ENCODE data around the gene RINT1. TPM values are rescaled to one million over a fixed set of nuclear protein-coding genes. Genes with fewer than 3 reads are reported as not detected.
A peak's percentile ranks its signal among the peaks of the same experiment; 100 is the strongest.

The RINT1 gene
- total and polyA plus RNA-seq, 2 of the 13 experiments (the other 11 are each of a cell fraction or from before 2014, with no cell fraction given): 14.7 to 19.3 TPM

DNA sequence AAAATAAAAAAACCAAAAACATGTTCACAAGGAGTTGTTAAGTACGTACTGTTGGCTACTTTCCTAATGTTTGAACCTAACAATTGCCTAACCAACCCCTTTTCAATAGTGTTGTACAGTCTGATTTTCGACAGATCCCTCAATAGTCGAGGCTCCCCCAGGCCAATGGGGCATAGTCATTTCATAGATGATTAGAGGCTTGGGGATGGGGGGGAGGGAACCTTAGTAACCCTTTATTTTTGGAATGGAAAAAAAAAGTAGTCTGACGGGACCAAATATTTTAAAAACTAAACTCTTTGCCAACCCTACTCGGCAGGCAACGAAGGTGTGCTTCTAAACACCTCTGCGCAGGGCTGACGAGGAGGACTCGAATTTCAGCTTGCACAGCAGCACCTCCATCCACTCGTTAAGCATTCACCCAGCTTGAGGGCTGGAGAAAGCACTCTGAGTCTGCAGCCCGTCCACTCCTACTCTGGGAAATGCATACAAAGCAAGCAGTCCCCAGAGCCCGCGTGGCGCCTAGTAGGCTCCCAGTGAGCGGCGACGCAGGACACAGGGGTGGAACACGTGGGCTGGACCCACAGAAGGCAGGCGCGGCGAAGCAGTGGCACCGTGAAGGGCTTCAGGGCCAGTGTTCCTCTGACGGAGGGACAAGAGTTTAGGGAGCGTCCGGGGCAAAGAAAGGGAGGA is 10.8 kb upstream of the RINT1 start (continued):
- TF ChIP-seq, protein P1, sequence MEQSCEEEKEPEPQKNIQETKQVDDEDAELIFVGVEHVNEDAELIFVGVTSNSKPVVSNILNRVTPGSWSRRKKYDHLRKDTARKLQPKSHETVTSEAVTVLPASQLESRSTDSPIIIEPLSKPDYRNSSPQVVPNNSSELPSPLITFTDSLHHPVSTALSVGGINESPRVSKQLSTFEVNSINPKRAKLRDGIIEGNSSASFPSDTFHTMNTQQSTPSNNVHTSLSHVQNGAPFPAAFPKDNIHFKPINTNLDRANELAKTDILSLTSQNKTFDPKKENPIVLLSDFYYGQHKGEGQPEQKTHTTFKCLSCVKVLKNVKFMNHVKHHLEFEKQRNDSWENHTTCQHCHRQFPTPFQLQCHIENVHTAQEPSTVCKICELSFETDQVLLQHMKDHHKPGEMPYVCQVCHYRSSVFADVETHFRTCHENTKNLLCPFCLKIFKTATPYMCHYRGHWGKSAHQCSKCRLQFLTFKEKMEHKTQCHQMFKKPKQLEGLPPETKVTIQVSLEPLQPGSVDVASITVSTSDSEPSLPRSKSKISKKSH (CRISPR knock-in tag; IDR thresholded peaks at IDR 0.05; ENCODE audit: borderline replicate concordance): peak; percentile 67; the same call in 1 of the 2 replicates
- TF ChIP-seq ZSCAN30 (CRISPR knock-in tag; IDR thresholded peaks at IDR 0.05) (no peak; the same call in 1 of the 2 replicates), ZNF367 (CRISPR knock-in tag; IDR thresholded peaks at IDR 0.05; ENCODE audit: borderline replicate concordance) (no peak; the same call in 1 of the 2 replicates), GABPA (IDR thresholded peaks at IDR 0.05; ENCODE audit: low read depth, low read length) (no peak), GABPA (CRISPR knock-in tag; IDR thresholded peaks at IDR 0.05; ENCODE audit: low read depth) (no peak), SRSF9 (IDR thresholded peaks at IDR 0.05; ENCODE audit: borderline replicate concordance, insufficient read depth, low read depth, low read length, poor library complexity, severe bottlenecking) (no peak), ZNF256 (CRISPR knock-in tag; conservative IDR thresholded peaks at IDR 0.05) (no peak; the same call in 1 of the 2 replicates), KLF15 (CRISPR knock-in tag; IDR thresholded peaks at IDR 0.05; ENCODE audit: borderline replicate concordance) (0 out of 2 replicates have a peak, but pooled peaks have one; percentile 15), RCOR2 (CRISPR knock-in tag; IDR thresholded peaks at IDR 0.05) (no peak), MBD4 (IDR thresholded peaks at IDR 0.05; ENCODE audit: borderline replicate concordance, low read length) (no peak), ZNF788 (CRISPR knock-in tag; IDR thresholded peaks at IDR 0.05; ENCODE audit: borderline replicate concordance) (peak; percentile 74; the same call in 1 of the 2 replicates), JUND (CRISPR knock-in tag; IDR thresholded peaks at IDR 0.05) (no peak), HOXA5 (CRISPR knock-in tag; IDR thresholded peaks at IDR 0.05) (no peak), HNRNPK (IDR thresholded peaks at IDR 0.05; ENCODE audit: low read depth, low read length, poor library complexity, severe bottlenecking) (no peak), NCOA5 (CRISPR knock-in tag; IDR thresholded peaks at IDR 0.05) (no peak)
- TF ChIP-seq, protein P2, sequence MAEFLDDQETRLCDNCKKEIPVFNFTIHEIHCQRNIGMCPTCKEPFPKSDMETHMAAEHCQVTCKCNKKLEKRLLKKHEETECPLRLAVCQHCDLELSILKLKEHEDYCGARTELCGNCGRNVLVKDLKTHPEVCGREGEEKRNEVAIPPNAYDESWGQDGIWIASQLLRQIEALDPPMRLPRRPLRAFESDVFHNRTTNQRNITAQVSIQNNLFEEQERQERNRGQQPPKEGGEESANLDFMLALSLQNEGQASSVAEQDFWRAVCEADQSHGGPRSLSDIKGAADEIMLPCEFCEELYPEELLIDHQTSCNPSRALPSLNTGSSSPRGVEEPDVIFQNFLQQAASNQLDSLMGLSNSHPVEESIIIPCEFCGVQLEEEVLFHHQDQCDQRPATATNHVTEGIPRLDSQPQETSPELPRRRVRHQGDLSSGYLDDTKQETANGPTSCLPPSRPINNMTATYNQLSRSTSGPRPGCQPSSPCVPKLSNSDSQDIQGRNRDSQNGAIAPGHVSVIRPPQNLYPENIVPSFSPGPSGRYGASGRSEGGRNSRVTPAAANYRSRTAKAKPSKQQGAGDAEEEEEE (CRISPR knock-in tag; IDR thresholded peaks at IDR 0.05; ENCODE audit: borderline replicate concordance): no peak
- TF ChIP-seq, protein P3, sequence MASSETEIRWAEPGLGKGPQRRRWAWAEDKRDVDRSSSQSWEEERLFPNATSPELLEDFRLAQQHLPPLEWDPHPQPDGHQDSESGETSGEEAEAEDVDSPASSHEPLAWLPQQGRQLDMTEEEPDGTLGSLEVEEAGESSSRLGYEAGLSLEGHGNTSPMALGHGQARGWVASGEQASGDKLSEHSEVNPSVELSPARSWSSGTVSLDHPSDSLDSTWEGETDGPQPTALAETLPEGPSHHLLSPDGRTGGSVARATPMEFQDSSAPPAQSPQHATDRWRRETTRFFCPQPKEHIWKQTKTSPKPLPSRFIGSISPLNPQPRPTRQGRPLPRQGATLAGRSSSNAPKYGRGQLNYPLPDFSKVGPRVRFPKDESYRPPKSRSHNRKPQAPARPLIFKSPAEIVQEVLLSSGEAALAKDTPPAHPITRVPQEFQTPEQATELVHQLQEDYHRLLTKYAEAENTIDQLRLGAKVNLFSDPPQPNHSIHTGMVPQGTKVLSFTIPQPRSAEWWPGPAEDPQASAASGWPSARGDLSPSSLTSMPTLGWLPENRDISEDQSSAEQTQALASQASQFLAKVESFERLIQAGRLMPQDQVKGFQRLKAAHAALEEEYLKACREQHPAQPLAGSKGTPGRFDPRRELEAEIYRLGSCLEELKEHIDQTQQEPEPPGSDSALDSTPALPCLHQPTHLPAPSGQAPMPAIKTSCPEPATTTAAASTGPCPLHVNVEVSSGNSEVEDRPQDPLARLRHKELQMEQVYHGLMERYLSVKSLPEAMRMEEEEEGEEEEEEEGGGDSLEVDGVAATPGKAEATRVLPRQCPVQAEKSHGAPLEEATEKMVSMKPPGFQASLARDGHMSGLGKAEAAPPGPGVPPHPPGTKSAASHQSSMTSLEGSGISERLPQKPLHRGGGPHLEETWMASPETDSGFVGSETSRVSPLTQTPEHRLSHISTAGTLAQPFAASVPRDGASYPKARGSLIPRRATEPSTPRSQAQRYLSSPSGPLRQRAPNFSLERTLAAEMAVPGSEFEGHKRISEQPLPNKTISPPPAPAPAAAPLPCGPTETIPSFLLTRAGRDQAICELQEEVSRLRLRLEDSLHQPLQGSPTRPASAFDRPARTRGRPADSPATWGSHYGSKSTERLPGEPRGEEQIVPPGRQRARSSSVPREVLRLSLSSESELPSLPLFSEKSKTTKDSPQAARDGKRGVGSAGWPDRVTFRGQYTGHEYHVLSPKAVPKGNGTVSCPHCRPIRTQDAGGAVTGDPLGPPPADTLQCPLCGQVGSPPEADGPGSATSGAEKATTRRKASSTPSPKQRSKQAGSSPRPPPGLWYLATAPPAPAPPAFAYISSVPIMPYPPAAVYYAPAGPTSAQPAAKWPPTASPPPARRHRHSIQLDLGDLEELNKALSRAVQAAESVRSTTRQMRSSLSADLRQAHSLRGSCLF (CRISPR knock-in tag; IDR thresholded peaks at IDR 0.05; ENCODE audit: borderline replicate concordance): no peak
- TF ChIP-seq, protein P4, sequence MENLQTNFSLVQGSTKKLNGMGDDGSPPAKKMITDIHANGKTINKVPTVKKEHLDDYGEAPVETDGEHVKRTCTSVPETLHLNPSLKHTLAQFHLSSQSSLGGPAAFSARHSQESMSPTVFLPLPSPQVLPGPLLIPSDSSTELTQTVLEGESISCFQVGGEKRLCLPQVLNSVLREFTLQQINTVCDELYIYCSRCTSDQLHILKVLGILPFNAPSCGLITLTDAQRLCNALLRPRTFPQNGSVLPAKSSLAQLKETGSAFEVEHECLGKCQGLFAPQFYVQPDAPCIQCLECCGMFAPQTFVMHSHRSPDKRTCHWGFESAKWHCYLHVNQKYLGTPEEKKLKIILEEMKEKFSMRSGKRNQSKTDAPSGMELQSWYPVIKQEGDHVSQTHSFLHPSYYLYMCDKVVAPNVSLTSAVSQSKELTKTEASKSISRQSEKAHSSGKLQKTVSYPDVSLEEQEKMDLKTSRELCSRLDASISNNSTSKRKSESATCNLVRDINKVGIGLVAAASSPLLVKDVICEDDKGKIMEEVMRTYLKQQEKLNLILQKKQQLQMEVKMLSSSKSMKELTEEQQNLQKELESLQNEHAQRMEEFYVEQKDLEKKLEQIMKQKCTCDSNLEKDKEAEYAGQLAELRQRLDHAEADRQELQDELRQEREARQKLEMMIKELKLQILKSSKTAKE (CRISPR knock-in tag; IDR thresholded peaks at IDR 0.05; ENCODE audit: borderline replicate concordance): no peak
